Mesendoderm (in vitro differentiated cells): ENCODE results near the gene IFNA21.
"Not testable (repeated sequence)": the region's sequence is repeated elsewhere in the genome, so short reads cannot be mapped to it uniquely, and the experiment has no call there.

Experiments
- DNase-seq: peaks from one replicate; pipeline ENCODE4 v3.0.0; 2013
- H2AK5ac ChIP-seq: 2 replicates; pipeline ENCODE4 v1.6.1; 2013; ENCODE audit warnings: low read length, inconsistent platforms
- H2BK120ac ChIP-seq: 2 replicates; pipeline ENCODE4 v1.6.1; 2013; ENCODE audit warnings: low read depth, mild to moderate bottlenecking, low read length, moderate library complexity, mixed read lengths
- H2BK15ac ChIP-seq: replicated peaks from 2 replicates; pipeline ENCODE4 v1.6.1; 2013; ENCODE audit warnings: low read depth, mild to moderate bottlenecking, moderate library complexity
- H2BK5ac ChIP-seq: 2 replicates; pipeline ENCODE4 v1.6.1; 2013; ENCODE audit warnings: low read length, inconsistent platforms
- H3K18ac ChIP-seq: 2 replicates; pipeline ENCODE4 v1.6.1; 2013; ENCODE audit warnings: mild to moderate bottlenecking, low read length, mixed read lengths
- H3K23ac ChIP-seq: one replicate; pipeline ENCODE4 v1.6.1; 2013; ENCODE audit warnings: low read length
- H3K27ac ChIP-seq: 2 replicates; pipeline ENCODE4 v1.5.1; 2013; ENCODE audit warnings: low read depth, mild to moderate bottlenecking, inconsistent platforms, low read length, moderate library complexity
- H3K27me3 ChIP-seq: 2 replicates; pipeline ENCODE4 v1.6.1; 2013; ENCODE audit warnings: low read length, control low read depth, mild to moderate bottlenecking, inconsistent platforms; ENCODE audit not compliant: insufficient read depth, poor library complexity
- H3K36me3 ChIP-seq: 2 replicates; pipeline ENCODE4 v1.6.1; 2013; ENCODE audit warnings: low read length, inconsistent platforms; ENCODE audit not compliant: control insufficient read depth, insufficient read depth
- H3K4ac ChIP-seq: one replicate; pipeline ENCODE4 v1.6.1; 2013; ENCODE audit warnings: low read depth, mild to moderate bottlenecking, low read length, moderate library complexity
- H3K4me1 ChIP-seq: 2 replicates; pipeline ENCODE4 v1.6.1; 2013; ENCODE audit warnings: low read depth, low read length, inconsistent platforms; ENCODE audit not compliant: control insufficient read depth
- H3K4me2 ChIP-seq: 2 replicates; pipeline ENCODE4 v1.6.1; 2013; ENCODE audit warnings: low read length
- H3K4me3 ChIP-seq: 2 replicates; pipeline ENCODE4 v1.5.1; 2013; ENCODE audit warnings: mild to moderate bottlenecking, low read length
- H3K56ac ChIP-seq: one replicate; pipeline ENCODE4 v1.6.1; 2013; ENCODE audit warnings: low read length
- H3K79me1 ChIP-seq: 2 replicates; pipeline ENCODE4 v1.6.1; 2013; ENCODE audit warnings: low read length, inconsistent platforms
- H3K79me2 ChIP-seq: 2 replicates; pipeline ENCODE4 v1.6.1; 2013; ENCODE audit warnings: mild to moderate bottlenecking, low read length; ENCODE audit not compliant: control insufficient read depth, insufficient read depth
- H3K9ac ChIP-seq: 2 replicates; pipeline ENCODE4 v1.6.1; 2013; ENCODE audit warnings: low read length, inconsistent platforms
- H4K5ac ChIP-seq: one replicate; pipeline ENCODE4 v1.6.1; 2013; ENCODE audit warnings: low read length
- H4K8ac ChIP-seq: one replicate; pipeline ENCODE4 v1.6.1; 2013; ENCODE audit warnings: low read depth, mild to moderate bottlenecking, control low read depth, low read length, moderate library complexity
- WGBS: extraction: QIAGEN DNeasy Blood & Tissue Kit; methylation state at CpG from one replicate; pipeline ENCODE4 v1.1.7; 2013; ENCODE audit warnings: low lambda C conversion rate, missing lambda C conversion rate; ENCODE audit not compliant: insufficient coverage; ENCODE audit errors: extremely low coverage; 5-methylcytosine and 5-hydroxymethylcytosine counted together

The IFNA21 gene

DNA sequence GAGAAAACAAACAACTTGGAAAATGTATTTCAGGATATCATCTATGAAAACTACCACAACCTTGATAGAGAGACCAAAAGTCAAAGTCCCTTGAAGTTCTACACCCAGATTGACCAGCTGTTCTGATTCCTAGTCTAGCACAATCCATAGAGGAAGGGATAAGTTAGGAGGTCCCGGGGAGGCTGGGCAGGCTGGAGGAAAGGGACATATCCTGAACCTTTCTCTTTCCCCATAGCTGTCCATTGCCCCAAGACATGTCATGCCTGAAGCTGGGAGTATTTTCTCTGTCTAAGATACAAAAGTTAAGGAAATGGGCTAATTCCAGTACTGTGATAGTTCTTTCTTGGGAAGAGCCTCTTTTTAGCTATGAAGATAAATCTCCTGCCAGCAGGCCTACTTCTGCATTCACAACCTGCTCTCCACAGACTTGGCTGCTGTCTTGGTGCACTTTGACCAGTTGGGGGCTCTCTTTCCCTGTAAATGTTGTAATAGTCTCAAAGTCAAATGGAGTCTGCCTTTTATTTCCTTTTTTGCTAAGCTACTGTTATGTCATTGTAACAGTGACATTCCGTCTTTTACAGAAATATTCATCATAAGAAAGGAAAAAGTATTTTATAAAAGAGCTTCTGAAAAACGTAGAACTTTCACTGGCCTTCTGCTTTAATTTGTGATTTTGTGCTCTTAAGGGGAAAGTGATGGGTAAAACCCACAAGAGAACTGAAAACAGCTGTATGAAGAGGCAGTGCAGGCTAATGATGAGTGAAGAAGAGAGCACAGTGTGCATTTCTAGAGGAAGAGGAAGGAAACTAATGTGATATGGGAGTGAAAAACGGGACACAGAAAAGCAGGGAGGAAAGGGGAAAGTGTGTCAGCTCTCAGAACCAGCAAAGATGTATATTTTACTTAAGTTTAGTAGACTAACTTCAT, 16.6 kb upstream of the IFNA21 start:
- not testable (repeated sequence) for H3K27ac ChIP-seq, H3K27me3 ChIP-seq, H3K4me3 ChIP-seq, H3K4me2 ChIP-seq, H3K79me2 ChIP-seq, H2BK15ac ChIP-seq, H2BK120ac ChIP-seq, H3K4ac ChIP-seq, H3K4me1 ChIP-seq, H3K18ac ChIP-seq, H4K5ac ChIP-seq, H2BK5ac ChIP-seq, H3K9ac ChIP-seq, H3K36me3 ChIP-seq, H3K79me1 ChIP-seq, H2AK5ac ChIP-seq, H3K56ac ChIP-seq, H4K8ac ChIP-seq, H3K23ac ChIP-seq
- WGBS, result no CpG with 5 or more reads among the region's 4 CpGs
- peak; percentile 39 for DNase-seq

- H3K27me3 ChIP-seq, result no peaks in the 10 kb centered on the region
- WGBS, result no CpG with 5 or more reads among the region's 2 CpGs
- H3K4me1 ChIP-seq, result no peaks in the 10 kb centered on the region
- no peak overlapping the region for H2BK15ac ChIP-seq
- no peaks in the 10 kb centered on the region for H3K36me3 ChIP-seq
- no peak overlapping the region for H3K4me2 ChIP-seq
- no peak overlapping the region for H3K4ac ChIP-seq
- H4K8ac ChIP-seq, result no peak overlapping the region
- H3K56ac ChIP-seq, result no peak overlapping the region
- H4K5ac ChIP-seq, result no peak overlapping the region
- no peak overlapping the region for H3K23ac ChIP-seq
- H3K9ac ChIP-seq, result no peak overlapping the region
- no peak overlapping the region for H2BK120ac ChIP-seq
- no peak overlapping the region for H3K27ac ChIP-seq
- DNase-seq, result no peak
- H3K79me1 ChIP-seq, result no peaks in the 10 kb centered on the region
- no peak overlapping the region for H3K4me3 ChIP-seq
- H2BK5ac ChIP-seq, result no peak overlapping the region
- no peaks in the 10 kb centered on the region for H3K79me2 ChIP-seq
- H3K18ac ChIP-seq, result no peak overlapping the region
- H2AK5ac ChIP-seq, result no peak overlapping the region
Measured at GRCh38 chr9:21174671-21175070, 8.2 kb upstream of the IFNA21 start.

DNA sequence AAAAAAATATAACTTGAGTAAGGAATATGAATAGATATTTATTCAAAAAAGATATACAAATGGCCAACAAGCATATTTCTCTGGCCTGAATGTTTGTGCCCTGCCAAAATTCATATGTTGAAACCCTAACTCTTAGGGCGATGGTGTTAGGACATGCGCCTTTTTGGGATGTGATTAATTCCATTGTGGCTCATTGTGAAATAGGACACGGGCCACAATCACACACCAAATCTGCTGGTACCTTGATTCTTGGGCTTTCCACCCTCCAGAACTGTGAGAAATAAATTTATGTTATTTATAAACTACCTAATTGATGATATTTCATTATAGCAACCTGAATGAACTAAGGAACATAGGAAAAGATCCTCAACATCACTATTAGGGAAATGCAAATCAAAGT, 5.7 kb upstream of the IFNA21 start:
- Histone ChIP-seq H3K4me3 (no peak overlapping the region), H3K4me1 (no peaks in the 10 kb centered on the region)

DNA sequence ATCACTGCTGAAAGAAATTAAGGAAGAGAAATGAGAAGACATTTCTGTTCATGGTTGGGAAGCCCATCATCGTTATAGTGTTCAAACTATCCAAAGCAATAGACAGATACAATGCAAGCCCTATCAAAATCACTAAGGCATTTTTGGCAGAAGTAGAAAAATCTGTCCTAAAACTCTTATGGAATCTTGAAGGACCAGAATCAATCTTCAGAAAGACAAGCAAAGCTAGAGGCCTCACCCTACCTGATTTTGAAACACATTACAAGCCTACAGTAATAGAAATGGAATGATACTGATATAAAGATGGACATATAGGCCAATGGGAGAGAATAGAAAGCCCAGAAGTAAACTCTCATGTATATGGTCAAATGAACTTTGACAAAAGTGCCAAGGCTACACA, 4.9 kb upstream of the IFNA21 start:
- Histone ChIP-seq H3K27me3 (no peaks in the 10 kb centered on the region), H3K18ac (no peak overlapping the region), H3K23ac (no peak overlapping the region), H4K5ac (no peak overlapping the region), H3K4me3 (no peak overlapping the region), H3K36me3 (no peaks in the 10 kb centered on the region), H3K4ac (no peak overlapping the region), H2BK120ac (no peak overlapping the region), H3K9ac (no peak overlapping the region), H2BK5ac (no peak overlapping the region), H3K27ac (no peak overlapping the region), H2AK5ac (no peak overlapping the region), H3K4me1 (no peaks in the 10 kb centered on the region), H3K4me2 (no peak overlapping the region), H3K56ac (no peak overlapping the region), H2BK15ac (no peak overlapping the region), H3K79me2 (no peaks in the 10 kb centered on the region), H4K8ac (no peak overlapping the region), H3K79me1 (no peaks in the 10 kb centered on the region)
- no CpG with 5 or more reads among the region's 1 CpG for WGBS
- DNase-seq, result no peak

More for the DNA sequence above, 5.7 kb upstream of the IFNA21 start:
- Histone ChIP-seq H3K27me3 (no peaks in the 10 kb centered on the region), H2BK5ac (no peak overlapping the region), H3K23ac (no peak overlapping the region), H3K79me2 (no peaks in the 10 kb centered on the region), H3K9ac (no peak overlapping the region), H3K36me3 (no peaks in the 10 kb centered on the region), H2BK120ac (no peak overlapping the region), H2AK5ac (no peak overlapping the region), H3K79me1 (no peaks in the 10 kb centered on the region), H3K4ac (no peak overlapping the region), H3K56ac (no peak overlapping the region), H2BK15ac (no peak overlapping the region), H3K27ac (no peak overlapping the region), H3K18ac (no peak overlapping the region), H3K4me2 (no peak overlapping the region), H4K8ac (no peak overlapping the region), H4K5ac (no peak overlapping the region)
- no peak for DNase-seq
- no CpG with 5 or more reads among the region's 3 CpGs for WGBS

DNA sequence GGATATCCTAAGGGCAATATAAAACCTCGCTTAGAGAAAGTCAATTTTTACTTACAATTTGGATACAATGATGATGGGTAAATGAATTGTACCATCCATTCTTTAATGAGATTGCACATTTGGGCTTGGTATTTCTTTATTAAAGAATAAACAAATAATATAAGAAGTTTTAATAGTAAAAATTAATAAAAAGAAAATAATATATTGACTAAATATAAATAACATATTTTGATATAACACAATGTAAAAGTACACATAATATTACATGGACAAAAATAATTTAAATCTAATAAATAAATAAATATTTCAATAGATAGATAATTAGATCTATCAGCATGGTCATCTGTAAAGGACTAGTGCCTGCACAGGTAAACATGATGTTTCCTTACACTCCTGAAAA, 944 bp downstream of the IFNA21 start:
- Histone ChIP-seq H2AK5ac (no peak overlapping the region), H3K18ac (no peak overlapping the region), H3K4me3 (no peak overlapping the region), H2BK120ac (no peak overlapping the region), H3K4me2 (no peak overlapping the region), H3K36me3 (no peaks in the 10 kb centered on the region), H3K56ac (no peak overlapping the region), H4K5ac (no peak overlapping the region), H3K4ac (no peak overlapping the region), H3K79me1 (no peaks in the 10 kb centered on the region), H3K9ac (no peak overlapping the region), H2BK15ac (no peak overlapping the region), H2BK5ac (no peak overlapping the region), H3K4me1 (no peaks in the 10 kb centered on the region), H3K79me2 (no peaks in the 10 kb centered on the region), H3K27me3 (no peaks in the 10 kb centered on the region), H3K27ac (no peak overlapping the region), H4K8ac (no peak overlapping the region), H3K23ac (no peak overlapping the region)
- DNase-seq, result no peak
- no CpG with 5 or more reads among the region's 1 CpG for WGBS

GRCh38 chr9:21160178-21160577, 6.3 kb downstream of the IFNA21 start:
- Histone ChIP-seq H4K8ac (no peak overlapping the region), H3K27ac (no peak overlapping the region), H2BK5ac (no peak overlapping the region), H3K4me3 (no peak overlapping the region), H3K79me1 (no peaks in the 10 kb centered on the region), H4K5ac (no peak overlapping the region), H2AK5ac (no peak overlapping the region), H3K18ac (no peak overlapping the region), H3K4me1 (no peaks in the 10 kb centered on the region), H3K4me2 (no peak overlapping the region), H3K27me3 (no peaks in the 10 kb centered on the region), H3K23ac (no peak overlapping the region), H3K9ac (no peak overlapping the region), H3K56ac (no peak overlapping the region), H2BK15ac (no peak overlapping the region), H3K4ac (no peak overlapping the region), H3K79me2 (no peaks in the 10 kb centered on the region), H3K36me3 (no peaks in the 10 kb centered on the region), H2BK120ac (no peak overlapping the region)
- no CpG with 5 or more reads among the region's 1 CpG for WGBS
- DNase-seq, result peak; percentile 10
